Neutrophil (primary cell): Measurements from ENCODE around the gene KIAA0930.

Experiments used
- H3K27ac ChIP-seq: fragments of 200-600 bp; sonication (generic); 2 replicates; pipeline ENCODE4 v1.5.1; 2016; ENCODE audit warnings: mild to moderate bottlenecking, moderate library complexity
- H3K27me3 ChIP-seq: fragments of 200-600 bp; sonication (generic); 2 replicates; pipeline ENCODE4 v1.6.0; 2016; ENCODE audit warnings: mild to moderate bottlenecking
- H3K36me3 ChIP-seq: fragments of 200-600 bp; sonication (generic); 2 replicates; pipeline ENCODE4 v1.5.1; 2017
- H3K4me1 ChIP-seq, 2 experiments: fragments of 200-600 bp in 1 of 2; sonication (generic) in 1 of 2; 1 replicate in 1 of 2; 2 replicates in 1 of 2; pipeline versions ENCODE4 v1.5.1 to v1.6.1; 2013 to 2016; ENCODE audit warnings: low read depth in 1 of 2, low read length in 1 of 2, mild to moderate bottlenecking in 1 of 2, moderate library complexity in 1 of 2; ENCODE audit not compliant: control insufficient read depth in 1 of 2, insufficient read depth in 1 of 2
- H3K4me3 ChIP-seq, 2 experiments: fragments of 200-600 bp in 1 of 2; sonication (generic) in 1 of 2; 1 replicate in 1 of 2; 2 replicates in 1 of 2; pipeline ENCODE4 v1.5.1; 2013 to 2016; ENCODE audit warnings: low read depth in 1 of 2, low read length in 1 of 2, mild to moderate bottlenecking in 1 of 2, moderate library complexity in 1 of 2
- H3K9me3 ChIP-seq: fragments of 200-600 bp; sonication (generic); 2 replicates; pipeline ENCODE4 v1.5.1; 2016
- CTCF ChIP-seq: fragments of 200-600 bp; sonication (generic); IDR thresholded peaks from 2 replicates; pipeline ENCODE4 v1.5.1; 2016; ENCODE audit warnings: antibody characterized with exemption

The KIAA0930 gene

GRCh38 chr22:45197606-45198462, 42.9 kb downstream of the KIAA0930 start:
- Histone ChIP-seq H3K36me3 (peaks cover 88% of the 10 kb centered on the region), H3K4me1 (no peaks in the 10 kb centered on the region)
- no peak for TF ChIP-seq CTCF

GRCh38 chr22:45196926-45197605, 43.6 kb downstream of the KIAA0930 start:
- Histone ChIP-seq H3K27ac (no peak overlapping the region), H3K4me3 (no peak overlapping the region), H3K9me3 (no peaks in the 10 kb centered on the region), H3K36me3 (peaks cover 80% of the 10 kb centered on the region), H3K4me1 (no peaks in the 10 kb centered on the region), H3K27me3 (no peaks in the 10 kb centered on the region)
- TF ChIP-seq CTCF: no peak

More at GRCh38 chr22:45197606-45198462, 42.9 kb downstream of the KIAA0930 start:
- Histone ChIP-seq H3K27ac (no peak overlapping the region), H3K27me3 (no peaks in the 10 kb centered on the region), H3K9me3 (no peaks in the 10 kb centered on the region), H3K4me3 (no peak overlapping the region)

- no peak for TF ChIP-seq CTCF
- Histone ChIP-seq H3K9me3 (no peaks in the 10 kb centered on the region), H3K4me1 (no peaks in the 10 kb centered on the region), H3K27me3 (no peaks in the 10 kb centered on the region), H3K4me3 (no peak overlapping the region), H3K36me3 (peaks cover 77% of the 10 kb centered on the region), H3K27ac (no peak overlapping the region)
These were observed 44.4 kb downstream of the KIAA0930 start for GRCh38 chr22:45196308-45196707.

GRCh38 chr22:45195616-45196015, 45.1 kb downstream of the KIAA0930 start:
- H3K36me3 ChIP-seq: peaks cover 77% of the 10 kb centered on the region
- no peaks in the 10 kb centered on the region for H3K4me1 ChIP-seq
- H3K27me3 ChIP-seq: no peaks in the 10 kb centered on the region
- no peaks in the 10 kb centered on the region for H3K9me3 ChIP-seq
- H3K4me3 ChIP-seq: no peak overlapping the region
- H3K27ac ChIP-seq: no peak overlapping the region
- no peak for TF ChIP-seq CTCF

GRCh38 chr22:45194686-45195085, 46.0 kb downstream of the KIAA0930 start:
- no peaks in the 10 kb centered on the region for H3K9me3 ChIP-seq
- H3K4me3 ChIP-seq: no peak overlapping the region
- H3K36me3 ChIP-seq: peaks cover 76% of the 10 kb centered on the region
- TF ChIP-seq CTCF: no peak
- no peak overlapping the region for H3K27ac ChIP-seq
- H3K4me1 ChIP-seq: no peaks in the 10 kb centered on the region
- H3K27me3 ChIP-seq: no peaks in the 10 kb centered on the region
